ENCODE measurements around the gene CAMTA1.

GRCh38 chr1:6958407-6959030 is 173.3 kb downstream of the CAMTA1 start:
- TF ChIP-seq CTCF (IDR thresholded peaks at IDR 0.05), result no peak
- no peak for TF ChIP-seq POLR2A (IDR thresholded peaks at IDR 0.05)
